HG02973 (cell line): Measurements from ENCODE around the gene EPS8L1.

Source experiments
- ATAC-seq: cut with Tn5 transposase; IDR thresholded peaks from one replicate; pipeline ENCODE4 v1.9.1; 2021; ENCODE audit warnings: moderate library complexity; ENCODE audit not compliant: unreplicated experiment

The EPS8L1 gene

DNA sequence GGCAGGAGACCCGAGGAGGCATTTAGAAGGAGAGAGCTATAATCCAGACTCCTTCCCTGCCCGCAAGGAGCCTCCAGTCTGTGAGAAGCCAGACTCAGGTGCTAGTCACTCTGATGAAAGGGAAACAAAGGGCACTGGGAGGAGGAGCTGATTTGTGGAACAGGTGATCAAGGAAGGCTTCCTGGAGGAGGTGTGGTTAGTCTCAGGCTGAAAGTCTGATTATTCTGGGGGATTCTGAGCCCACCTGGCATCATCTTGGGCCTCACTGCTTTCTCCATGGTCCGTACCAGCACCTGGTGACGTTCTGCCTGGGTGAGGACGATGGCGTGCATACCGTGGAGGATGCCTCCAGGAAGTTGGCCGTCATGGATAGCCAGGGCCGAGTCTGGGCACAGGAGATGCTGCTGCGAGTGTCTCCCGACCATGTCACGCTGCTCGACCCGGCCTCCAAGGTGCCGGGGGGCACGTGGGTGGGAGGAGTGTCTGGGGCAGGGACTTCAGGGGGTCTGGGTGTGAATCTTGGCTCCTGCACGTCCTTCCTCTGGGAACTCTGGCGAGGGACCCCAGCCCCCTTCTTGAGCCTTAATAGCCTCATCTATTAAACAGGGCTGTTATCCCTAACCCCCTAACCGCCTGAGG is 3.9 kb downstream of the EPS8L1 start:
- no peak for ATAC-seq

- ATAC-seq, result no peak
Observed at GRCh38 chr19:55080121-55080967, 4.7 kb downstream of the EPS8L1 start.

DNA sequence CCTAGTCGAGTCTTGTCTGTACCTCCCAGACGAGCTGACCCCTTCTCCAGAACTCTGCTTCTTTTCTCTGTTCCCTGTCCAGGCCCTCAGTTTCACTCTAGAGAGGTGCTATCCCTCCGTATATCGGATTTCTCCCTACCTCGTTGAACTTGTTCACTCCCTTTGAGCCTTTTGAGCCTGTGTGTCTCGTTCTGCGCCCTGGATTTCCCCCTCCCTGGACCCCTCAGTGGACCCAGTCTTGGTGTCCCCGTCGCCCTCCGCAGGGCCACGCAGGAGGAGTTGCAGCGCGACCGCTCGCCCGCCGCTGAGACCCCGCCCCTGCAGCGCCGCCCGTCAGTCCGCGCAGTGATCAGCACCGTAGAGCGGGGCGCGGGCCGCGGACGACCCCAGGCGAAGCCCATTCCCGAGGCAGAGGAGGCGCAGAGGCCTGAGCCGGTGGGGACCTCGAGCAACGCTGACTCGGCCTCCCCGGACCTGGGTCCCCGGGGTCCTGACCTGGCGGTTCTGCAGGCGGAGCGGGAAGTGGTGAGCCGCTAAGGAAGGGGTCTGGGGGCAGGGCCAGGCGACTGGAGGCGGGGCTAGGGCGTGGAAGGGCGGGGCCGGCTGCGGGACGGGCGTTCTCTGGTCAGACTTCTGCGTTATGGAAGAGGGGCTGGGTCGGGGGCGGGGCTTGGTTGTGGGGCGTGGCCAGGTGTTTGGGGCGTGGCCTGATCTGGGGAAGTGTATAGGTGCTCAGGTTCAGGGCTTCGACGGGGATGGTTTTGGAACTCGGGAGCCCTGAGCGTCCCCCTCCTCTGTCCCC is 5.5 kb downstream of the EPS8L1 start:
- peak; percentile 66 for ATAC-seq

DNA sequence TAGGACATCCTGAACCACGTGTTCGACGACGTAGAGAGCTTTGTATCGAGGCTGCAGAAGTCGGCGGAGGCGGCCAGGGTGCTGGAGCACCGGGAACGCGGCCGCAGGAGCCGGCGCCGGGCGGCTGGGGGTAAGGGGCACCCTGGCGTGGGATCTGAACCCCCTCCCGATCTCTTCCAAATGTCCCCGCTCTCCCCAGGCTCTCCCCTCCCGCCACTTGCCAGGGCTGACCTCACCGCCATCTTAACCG is 6.0 kb downstream of the EPS8L1 start:
- ATAC-seq, result no peak

DNA sequence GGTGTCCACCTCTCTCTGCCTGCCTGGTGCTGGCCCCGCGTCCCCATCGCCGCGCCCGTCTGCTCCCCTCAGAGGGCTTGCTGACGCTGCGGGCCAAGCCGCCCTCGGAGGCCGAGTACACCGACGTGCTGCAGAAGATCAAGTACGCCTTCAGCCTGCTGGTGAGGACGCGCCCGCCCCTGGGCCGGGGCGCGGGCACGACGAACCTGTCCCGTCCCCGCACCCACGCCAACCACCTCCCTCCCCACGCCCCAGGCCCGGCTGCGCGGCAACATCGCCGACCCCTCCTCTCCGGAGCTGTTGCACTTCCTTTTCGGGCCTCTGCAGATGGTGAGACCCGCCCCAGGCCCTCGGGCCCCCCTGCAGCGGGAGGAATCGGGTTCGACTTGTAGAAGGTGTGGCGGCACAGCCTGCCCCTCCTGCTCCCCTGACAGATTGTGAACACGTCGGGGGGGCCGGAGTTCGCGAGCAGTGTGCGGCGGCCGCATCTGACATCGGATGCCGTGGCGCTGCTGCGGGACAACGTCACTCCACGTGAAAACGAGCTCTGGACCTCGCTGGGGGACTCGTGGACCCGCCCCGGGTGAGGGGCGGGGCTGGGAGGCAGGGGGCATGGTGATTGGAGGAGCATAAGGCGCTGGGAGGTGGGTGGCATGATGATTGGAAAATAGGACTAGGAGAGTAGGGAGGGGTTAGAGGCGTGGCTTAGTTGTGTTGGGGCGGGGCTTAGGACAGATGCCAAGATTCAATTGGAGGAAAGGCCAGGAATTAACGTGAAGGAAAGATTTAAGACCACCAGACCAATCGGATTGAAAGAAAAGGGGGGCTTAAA is 6.6 kb downstream of the EPS8L1 start:
- ATAC-seq, result no peak

GRCh38 chr19:55083004-55083850 is 7.6 kb downstream of the EPS8L1 start:
- no peak for ATAC-seq

- ATAC-seq, result no peak
Observed at GRCh38 chr19:55084416-55084815, 8.7 kb downstream of the EPS8L1 start.

- ATAC-seq, result no peak
Observed at GRCh38 chr19:55085923-55086715, 10.4 kb downstream of the EPS8L1 start.

DNA sequence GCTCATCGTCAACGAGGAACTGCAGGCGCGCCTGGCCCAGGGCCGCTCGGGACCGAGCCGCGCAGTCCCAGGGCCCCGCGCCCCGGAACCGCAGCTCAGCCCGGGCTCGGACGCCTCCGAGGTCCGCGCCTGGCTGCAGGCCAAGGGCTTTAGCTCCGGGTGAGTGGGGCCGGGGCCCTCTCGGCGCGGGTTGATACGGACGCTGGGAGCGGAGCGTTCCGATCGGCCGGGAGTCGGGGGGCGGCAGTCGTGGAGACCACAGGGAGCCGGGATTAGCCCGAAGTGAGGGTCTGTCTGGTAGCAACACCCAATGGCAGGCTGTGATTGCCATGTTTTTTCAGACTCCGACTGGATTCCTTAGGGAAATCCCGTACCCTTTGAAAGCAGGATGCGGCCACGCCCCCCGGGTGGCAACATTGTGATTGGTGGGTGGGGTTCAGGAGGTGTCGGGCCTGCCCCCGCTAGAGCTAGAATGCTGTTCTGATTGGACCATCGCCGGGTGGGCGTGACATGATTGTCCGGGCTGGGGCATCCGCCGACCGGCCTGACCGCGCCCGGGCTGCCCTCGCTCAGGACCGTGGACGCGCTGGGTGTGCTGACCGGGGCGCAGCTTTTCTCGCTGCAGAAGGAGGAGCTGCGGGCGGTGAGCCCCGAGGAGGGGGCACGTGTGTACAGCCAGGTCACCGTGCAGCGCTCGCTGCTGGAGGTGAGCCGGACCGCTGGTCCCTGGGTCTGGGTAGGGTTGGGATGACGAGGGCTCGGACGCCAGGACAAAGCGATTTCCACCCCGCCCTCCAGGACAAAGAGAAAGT is 11.3 kb downstream of the EPS8L1 start:
- ATAC-seq, result no peak

- no peak for ATAC-seq
Observed at GRCh38 chr19:55087542-55087901, 11.9 kb downstream of the EPS8L1 start.

- ATAC-seq, result no peak
Observed at GRCh38 chr19:55088021-55088451, 12.4 kb downstream of the EPS8L1 start.

DNA sequence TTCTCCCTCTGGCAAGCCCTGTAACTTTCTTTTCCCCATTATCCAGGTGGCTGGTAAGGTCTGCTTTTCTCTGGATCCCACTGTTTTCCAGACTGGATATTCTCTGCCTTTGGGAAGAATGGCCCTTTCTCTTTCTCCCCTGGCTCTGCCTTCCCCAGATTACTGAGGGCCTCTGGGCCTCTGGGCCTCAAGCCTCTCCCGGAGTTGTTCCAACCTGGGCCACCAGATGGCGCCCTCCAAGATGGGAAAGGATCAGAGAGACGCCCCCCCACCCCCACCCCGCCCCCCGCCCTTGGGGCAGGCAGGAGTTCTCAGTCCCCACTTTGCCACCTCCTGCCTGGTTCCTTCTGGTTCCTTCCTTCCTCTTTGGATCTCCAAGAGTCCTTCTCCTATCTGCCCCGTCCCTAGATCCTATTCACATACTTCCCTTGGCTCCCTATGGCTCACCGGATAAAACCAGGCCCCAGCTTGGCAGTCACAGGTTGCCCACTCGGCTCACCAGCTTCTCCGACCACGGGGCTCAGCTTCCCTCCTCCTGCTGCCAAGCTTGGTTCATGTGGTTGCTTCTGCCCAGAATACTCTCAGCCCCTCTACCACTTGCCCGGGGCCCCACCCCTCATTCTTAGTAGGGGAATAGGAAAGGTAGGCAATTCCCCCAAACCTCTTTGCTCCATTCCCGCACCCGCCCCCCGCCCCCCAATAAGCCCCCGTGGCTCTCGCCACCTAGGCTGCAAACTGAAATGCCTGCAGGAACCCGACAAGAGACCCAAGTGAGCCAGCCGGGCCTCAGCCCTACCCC is 13.1 kb downstream of the EPS8L1 start:
- ATAC-seq, result no peak

GRCh38 chr19:55089342-55089944 is 13.8 kb downstream of the EPS8L1 start:
- no peak for ATAC-seq

DNA sequence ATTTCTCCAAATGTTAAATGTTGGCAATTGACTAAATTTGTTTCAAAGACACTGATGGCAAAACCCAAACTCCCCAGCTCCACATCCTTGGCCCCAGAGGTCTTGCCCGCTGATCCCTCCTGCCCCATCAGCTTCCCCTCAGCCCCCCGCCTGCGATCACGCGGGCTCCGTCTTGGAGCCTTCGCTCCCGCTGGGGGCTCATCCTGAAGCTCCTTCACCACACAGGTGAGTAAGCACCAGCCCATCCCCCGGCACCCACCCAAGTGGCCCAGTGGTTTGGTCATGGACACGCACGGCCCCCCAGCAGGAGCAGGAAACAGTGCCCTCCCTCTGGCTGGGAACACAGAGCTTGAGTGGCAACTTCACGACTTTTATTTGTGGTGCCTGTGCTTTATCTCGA is 14.9 kb downstream of the EPS8L1 start:
- no peak for ATAC-seq

DNA sequence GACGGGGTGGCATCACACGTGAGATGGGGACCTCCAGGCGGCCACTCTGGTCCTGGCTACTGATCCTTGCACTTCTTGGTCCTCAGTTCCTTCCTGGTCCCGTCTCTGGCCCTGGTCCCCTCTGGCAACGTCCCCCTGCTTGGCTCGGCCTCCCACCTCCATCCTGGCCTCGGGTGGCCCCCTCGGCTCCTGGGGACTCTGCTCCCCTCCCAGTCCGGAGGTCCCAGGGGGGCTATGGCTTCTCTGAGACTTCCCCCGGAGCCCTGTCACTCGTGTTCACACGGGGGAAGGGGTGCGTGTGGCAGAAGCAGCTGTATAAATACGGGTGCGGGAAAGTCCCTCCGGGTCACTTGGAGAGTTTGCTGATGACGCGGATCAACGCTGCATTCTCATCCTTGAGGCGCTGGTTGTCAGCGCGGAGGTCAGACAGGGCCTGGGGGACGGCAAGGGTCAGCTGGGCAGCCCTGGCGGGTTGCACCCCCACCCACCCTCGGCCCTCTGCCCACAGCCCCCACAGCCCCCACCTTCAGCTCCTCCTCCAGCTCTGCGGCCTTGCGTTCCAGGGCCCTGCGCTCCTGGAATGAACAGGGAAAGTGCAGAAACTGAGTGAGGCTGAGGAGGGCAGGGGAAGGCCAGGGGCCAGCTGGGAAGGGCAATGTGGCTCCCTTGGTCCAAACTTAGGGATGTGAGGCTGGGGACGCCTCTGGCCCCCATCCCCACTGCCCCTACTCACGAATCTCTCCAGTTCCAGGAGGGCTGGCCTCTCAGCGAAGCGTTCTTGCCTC is 15.6 kb downstream of the EPS8L1 start:
- no peak for ATAC-seq

DNA sequence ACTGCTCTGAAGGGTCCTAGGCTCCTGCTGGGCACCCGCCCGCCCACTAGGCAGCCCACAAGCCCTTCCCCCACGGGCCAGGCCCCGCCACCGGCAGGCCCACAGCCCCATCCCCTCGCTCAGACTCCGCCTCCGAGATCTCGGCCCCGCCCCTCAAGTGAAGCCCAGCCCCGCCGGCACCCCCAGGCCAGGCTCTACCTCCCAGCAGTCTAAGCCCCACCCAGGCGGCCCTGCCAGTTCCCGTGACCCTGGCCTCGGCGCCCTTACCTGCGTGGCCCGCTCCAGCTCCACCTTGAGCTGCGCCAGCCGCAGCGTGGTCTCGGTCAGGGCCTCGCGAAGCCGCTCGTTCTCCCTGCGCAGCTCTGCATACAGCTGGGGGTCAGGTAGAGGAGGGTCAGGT is 16.3 kb downstream of the EPS8L1 start:
- ATAC-seq, result no peak
